ENCODE data around the gene MRTFA.

MRTFA gene

GRCh38 chr22:40368836-40369235 is 267.7 kb downstream of the MRTFA start:
- DNase-seq = no peak

- no peak for DNase-seq
These were observed 268.5 kb downstream of the MRTFA start for GRCh38 chr22:40368016-40368415.

DNA sequence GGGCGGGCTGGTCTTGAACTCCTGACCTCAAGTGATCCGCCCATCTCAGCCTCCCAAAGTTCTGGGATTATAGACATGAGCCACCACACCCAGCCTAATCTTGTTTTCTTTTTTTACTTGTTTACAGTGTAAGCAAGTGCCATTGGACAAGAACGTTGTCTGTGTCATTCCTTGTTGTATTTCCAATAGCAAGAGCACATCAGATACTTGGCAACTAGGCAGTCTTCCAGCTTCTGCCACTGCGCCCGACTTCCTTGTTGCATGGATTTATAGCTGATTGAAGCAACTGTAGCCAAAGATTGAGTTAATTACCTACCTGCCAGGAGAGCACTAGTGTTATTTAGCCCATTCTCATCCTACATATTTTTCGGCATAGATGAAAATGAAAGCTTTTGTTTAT is 269.2 kb downstream of the MRTFA start:
- DNase-seq = no peak

DNA sequence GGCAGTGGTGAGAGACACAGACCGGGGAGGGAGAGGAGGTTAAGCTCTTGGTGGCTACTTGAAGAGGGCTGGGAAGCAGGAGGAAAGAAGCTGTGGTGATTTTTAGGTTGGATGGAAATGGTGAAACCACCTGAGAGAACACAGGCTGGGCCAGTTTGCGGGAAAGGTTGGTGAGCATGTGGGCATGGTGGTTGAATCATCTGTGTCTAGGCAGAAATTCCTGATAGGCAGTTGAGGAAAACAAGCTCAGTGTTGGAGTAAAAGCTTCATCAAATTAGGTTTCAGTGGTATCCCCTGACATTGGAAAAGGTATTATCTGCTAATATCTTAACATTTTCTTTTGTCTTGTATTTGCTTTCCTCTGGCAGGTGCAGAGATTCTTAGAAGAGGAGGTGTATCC is 270.5 kb downstream of the MRTFA start:
- DNase-seq = no peak

DNA sequence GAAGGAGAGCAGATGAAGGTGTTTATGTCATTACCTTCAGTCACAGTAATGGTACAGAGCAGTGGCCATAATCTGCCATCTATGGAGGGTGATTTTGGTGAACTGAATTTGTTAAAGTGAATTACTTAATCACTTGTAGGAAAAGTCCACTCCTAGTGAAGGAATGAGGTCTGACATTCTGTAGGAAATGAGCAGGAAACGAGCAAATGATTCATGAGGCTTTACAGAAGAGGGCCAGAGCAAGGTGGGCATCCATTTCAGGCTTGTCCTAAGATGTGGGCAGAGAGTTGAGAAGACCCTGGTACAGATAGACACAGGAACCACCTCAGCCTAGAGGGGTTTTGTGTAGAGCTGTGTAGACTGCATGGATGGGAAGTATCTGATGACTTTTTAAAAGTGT is 272.1 kb downstream of the MRTFA start:
- DNase-seq = no peak

GRCh38 chr22:40363059-40363458 is 273.5 kb downstream of the MRTFA start:
- no peak for DNase-seq

DNA sequence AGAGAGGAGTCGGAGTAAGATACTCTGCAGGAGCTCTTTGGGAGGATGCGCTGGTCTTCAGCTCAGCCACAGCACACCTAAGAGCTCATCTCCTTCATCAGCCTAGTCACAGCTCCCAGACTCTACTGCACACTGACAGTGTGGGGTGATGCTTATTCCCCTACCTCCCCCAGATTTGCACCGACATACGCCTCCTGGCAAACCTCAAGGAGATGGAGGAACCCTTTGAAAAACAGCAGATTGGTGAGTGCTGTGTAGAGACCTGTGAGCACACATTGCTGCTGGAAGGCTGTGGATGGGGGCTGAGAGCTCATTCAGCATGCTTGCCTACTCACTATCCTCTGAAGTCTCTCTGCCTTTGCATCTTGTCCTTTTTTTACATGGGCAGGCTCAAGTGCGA is 275.4 kb downstream of the MRTFA start:
- DNase-seq = no peak

Measured in NK-92 treated with Interleukin-12 subunit alpha and Interleukin-12 subunit beta, amount 100 ng/mL, for 24 hours (cell line).